ENCODE results near the gene GJD4. TPM values are rescaled to one million over a fixed set of nuclear protein-coding genes. Genes with fewer than 3 reads are reported as not detected.
A peak's percentile ranks its signal among the peaks of the same experiment; 100 is the strongest.

The GJD4 gene
- total and polyA plus RNA-seq, 2 donors (not counting 3 experiments of a cell fraction or from before 2014, with no cell fraction given), result not detected

GRCh38 chr10:35640474-35640873, 35.3 kb downstream of the GJD4 start:
- POLR2A ChIA-PET, result no interaction called here
- dilution Hi-C loops (cut with MboI; ENCODE audit: extremely low pct_ligation_motif_present, low sequenced_read_pairs), result no loop called here
- CTCF ChIA-PET, result interaction anchor here (0.7 to 10.8 kb wide), 15 partner anchors 13 to 1240 kb away, joined by 3 to 316 read pairs (median 6); no protein-coding TSS in a partner anchor

More at GRCh38 chr10:35640474-35640873, 35.3 kb downstream of the GJD4 start:
- intact Hi-C loops (cut with micrococcal nuclease), result loop anchor here (1.0 to 5.0 kb wide), 6 partner anchors 272 to 1139 kb away; no protein-coding TSS in a partner anchor
- peak overlapping the region; percentile 24 for H3K4me2 ChIP-seq (ENCODE audit: insufficient read depth, low read length)
- H3K9ac ChIP-seq (replicated peaks; ENCODE audit: extremely low read depth, insufficient read depth, low read length), result peak overlapping the region; percentile 34
- peak overlapping the region; percentile 89 for H2AFZ ChIP-seq (ENCODE audit: low read depth, low read length)
- peaks cover 2 to 25% of the 10 kb centered on the region in 2 experiments for H3K27me3 ChIP-seq (ENCODE audit: control insufficient read depth in 2 of 2, insufficient read depth in 2 of 2, low read length in 2 of 2)
- BruUV-seq (replicated peaks), result no TSS peak
- H3K9me1 ChIP-seq (replicated peaks; ENCODE audit: control insufficient read depth, extremely low read depth, insufficient read depth, low read length), result no peaks in the 10 kb centered on the region
- peak; percentile 61 for DNase-seq (ENCODE audit: low read depth, low spot score)
- H3K79me2 ChIP-seq (ENCODE audit: control insufficient read depth, insufficient read depth, low read length), result peaks cover 3% of the 10 kb centered on the region
- no peaks in the 10 kb centered on the region for H3K36me3 ChIP-seq (ENCODE audit: control insufficient read depth in 2 of 2, extremely low read depth in 1 of 2, insufficient read depth in 2 of 2, low read length in 2 of 2)
- peak overlapping the region in 2 of 3 experiments; percentile 46 to 83 for H3K4me3 ChIP-seq (replicated peaks in 1 of 3; ENCODE audit: insufficient read depth in 1 of 3, low read depth in 1 of 3, low read length in 3 of 3)
- H3K4me1 ChIP-seq (ENCODE audit: control insufficient read depth, extremely low read depth, insufficient read depth, low read length), result peaks cover 39% of the 10 kb centered on the region
- no peaks in the 10 kb centered on the region for H4K20me1 ChIP-seq (replicated peaks; ENCODE audit: control insufficient read depth, extremely low read depth, insufficient read depth, low read length)
- no peaks in the 10 kb centered on the region for H3K9me3 ChIP-seq (replicated peaks; ENCODE audit: control insufficient read depth, insufficient read depth, low read length)
- peak; percentile 46 for FAIRE-seq
- no peak overlapping the region for H3K27ac ChIP-seq (ENCODE audit: insufficient read depth, low read depth, low read length)
- TF ChIP-seq CTCF (IDR thresholded peaks at IDR 0.05; ENCODE audit: extremely low read depth in 1 of 2, insufficient read depth in 1 of 2, low read depth in 1 of 2, low read length in 2 of 2) (peak; percentile 27 to 46), JUN (IDR thresholded peaks at IDR 0.05; ENCODE audit: borderline replicate concordance, insufficient read depth, insufficient read length, low read depth) (no peak)
